CD4-positive, alpha-beta T cell treated with Interferon gamma for 1 hour (primary cell): Measurements from ENCODE around the gene FAM50A.
"Not testable (repeated sequence)": the region's sequence is repeated elsewhere in the genome, so short reads cannot be mapped to it uniquely, and the experiment has no call there.

Experiments
- DNase-seq: peaks from one replicate; pipeline ENCODE4 v3.0.0-alpha.2; 2020

Gene FAM50A

DNA sequence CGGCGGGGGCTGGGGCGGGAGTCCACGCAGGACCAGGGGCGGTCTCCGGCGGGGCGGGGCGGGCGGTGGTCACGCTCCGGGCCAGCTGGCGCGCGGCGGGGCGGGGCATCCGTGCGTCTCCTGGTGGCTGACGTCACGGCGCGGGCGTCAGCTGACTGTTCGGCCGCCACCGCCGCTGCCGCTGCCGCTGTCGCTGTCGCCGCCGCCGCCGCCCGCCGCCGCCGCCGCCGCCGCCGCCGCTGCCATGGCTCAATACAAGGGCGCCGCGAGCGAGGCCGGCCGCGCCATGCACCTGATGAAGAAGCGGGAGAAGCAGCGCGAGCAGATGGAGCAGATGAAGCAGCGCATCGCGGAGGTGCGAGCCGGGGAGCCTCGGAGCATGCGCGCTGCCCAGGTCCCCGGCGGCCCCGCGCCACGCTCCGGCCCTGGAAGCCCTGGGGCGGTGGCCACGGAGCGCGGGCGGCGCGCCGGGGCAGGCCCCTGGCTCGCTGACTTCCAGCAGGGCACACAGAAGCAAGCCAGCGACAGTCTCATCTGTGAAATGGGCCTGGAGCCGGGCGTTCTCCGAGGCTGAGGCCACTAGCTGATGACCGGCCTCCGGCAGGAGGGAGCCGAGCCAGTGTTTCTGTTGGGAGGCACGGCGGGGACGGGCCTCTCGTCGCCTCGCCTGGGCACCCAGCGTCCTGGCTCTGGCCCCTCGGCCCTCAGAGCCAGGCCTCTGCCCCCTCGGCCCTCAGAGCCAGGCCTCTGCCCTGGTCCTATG, at the start of gene FAM50A:
FAM50A (plus strand) TSS at position 150 of the 763 bp plus-strand sequence; CDS start at position 245, 95 bp downstream.
- peak; percentile 76 for DNase-seq

- DNase-seq: not testable (repeated sequence)
Measured at GRCh38 chrX:154396363-154396762, 47.6 kb upstream of the FAM50A start.

- DNase-seq: peak; percentile 72
Measured at GRCh38 chrX:154396973-154397887, 46.7 kb upstream of the FAM50A start.

GRCh38 chrX:154397888-154398667, 45.9 kb upstream of the FAM50A start, which contains the start of gene RPL10:
TSS of gene RPL10 (plus strand) at chrX:154398377. CDS start at chrX:154398520, 143 bp downstream.
- peak; percentile 96 for DNase-seq

GRCh38 chrX:154398668-154399526, 45.0 kb upstream of the FAM50A start:
- DNase-seq: peak; percentile 85

- DNase-seq: peak; percentile 36
Measured at GRCh38 chrX:154399527-154400368, 44.2 kb upstream of the FAM50A start.

DNA sequence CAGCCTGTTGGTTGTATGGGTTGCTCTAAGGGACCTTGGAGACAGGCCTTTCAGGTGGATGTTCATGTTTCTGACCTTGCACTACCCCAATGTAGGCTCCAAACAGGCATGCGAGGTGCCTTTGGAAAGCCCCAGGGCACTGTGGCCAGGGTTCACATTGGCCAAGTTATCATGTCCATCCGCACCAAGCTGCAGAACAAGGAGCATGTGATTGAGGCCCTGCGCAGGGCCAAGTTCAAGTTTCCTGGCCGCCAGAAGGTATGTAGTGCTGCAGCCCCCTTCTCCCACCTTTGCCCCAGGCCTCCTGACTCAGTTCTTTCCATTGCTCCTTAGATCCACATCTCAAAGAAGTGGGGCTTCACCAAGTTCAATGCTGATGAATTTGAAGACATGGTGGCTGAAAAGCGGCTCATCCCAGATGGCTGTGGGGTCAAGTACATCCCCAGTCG, 43.5 kb upstream of the FAM50A start:
- DNase-seq: not testable (repeated sequence)

DNA sequence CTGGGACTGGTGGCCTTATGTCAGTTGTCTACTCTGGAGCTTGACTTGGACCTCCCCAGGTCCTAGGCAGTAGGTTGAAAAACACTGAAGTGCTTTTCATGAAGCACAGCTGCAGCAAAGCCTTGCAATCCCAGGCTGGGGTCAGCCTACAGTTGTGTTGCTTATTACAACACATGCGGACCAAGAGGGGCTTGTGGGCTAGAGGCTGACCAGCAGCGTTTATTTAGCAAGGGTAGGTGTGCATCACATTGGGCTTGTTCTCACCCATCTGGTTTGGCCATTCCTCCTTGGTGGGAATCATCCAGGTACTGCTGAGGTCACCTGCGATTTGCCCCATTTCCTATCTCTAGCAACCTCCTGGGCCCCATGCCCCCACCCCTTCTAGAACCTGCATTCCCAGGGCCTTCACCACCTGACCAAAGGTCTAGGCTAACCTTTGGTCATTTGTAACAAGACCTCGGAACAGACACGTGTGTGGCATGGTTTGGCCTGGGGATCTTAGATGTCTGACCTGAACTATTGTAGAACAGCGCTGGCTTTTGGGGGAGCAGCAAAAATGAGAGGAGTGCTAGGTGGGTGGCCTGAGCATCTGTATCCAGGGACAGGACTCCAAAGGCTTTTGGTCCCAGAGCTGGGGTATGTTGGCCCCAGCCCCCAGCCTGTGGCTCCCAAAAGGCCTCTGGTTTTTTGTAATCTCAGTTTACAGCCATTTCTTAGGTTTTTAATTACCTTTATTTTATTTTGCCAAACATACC, 42.7 kb upstream of the FAM50A start:
- no peak for DNase-seq

DNA sequence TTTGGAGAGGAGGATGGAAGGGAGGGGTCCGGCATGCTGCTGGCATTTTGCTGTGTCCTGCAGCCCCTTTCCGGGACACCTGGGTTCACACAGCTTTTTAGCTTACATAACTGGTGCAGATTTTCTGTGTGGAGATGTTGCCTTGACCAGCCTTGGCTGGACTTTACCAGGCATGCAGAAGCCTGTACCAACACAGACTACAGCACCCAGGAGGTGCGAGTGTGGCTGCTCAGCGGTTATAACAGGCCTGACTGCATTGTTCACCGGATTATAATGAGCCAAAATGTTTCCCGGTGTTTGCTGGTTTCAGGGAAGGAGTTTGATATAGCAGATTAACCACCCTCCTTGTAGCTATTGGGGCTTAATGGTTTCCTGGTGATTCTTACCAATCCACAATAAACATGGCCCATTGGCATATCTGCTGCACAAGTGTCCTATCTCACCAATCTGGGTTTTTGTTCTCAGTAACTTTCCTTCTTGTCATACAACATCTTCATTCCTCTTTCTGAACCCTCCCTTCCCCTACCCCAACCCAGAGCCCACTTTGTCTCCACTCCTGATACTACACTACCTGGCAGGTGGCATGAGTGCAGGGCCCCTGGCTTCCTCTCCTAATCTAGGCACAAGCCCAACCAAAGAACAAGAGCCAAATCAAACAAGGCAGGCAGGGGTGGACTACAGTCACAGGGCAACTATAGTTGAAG, 41.9 kb upstream of the FAM50A start:
- no peak for DNase-seq

GRCh38 chrX:154402622-154403127, 41.3 kb upstream of the FAM50A start:
- DNase-seq: no peak

- no peak for DNase-seq
Measured at GRCh38 chrX:154403192-154403591, 40.7 kb upstream of the FAM50A start.

- no peak for DNase-seq
Measured at GRCh38 chrX:154403858-154404257, 40.1 kb upstream of the FAM50A start.

- no peak for DNase-seq
Measured at GRCh38 chrX:154404625-154405192, 39.2 kb upstream of the FAM50A start.

- DNase-seq: no peak
Measured at GRCh38 chrX:154408659-154409221, 35.2 kb upstream of the FAM50A start.

- DNase-seq: peak; percentile 76
Measured at GRCh38 chrX:154409222-154409871, 34.6 kb upstream of the FAM50A start, which contains the start of gene DNASE1L1. TSS of gene DNASE1L1 (minus strand) at chrX:154409254. CDS start at chrX:154405568, 3,686 bp downstream.

GRCh38 chrX:154411981-154412340, 32.0 kb upstream of the FAM50A start:
- peak; percentile 54 for DNase-seq

DNA sequence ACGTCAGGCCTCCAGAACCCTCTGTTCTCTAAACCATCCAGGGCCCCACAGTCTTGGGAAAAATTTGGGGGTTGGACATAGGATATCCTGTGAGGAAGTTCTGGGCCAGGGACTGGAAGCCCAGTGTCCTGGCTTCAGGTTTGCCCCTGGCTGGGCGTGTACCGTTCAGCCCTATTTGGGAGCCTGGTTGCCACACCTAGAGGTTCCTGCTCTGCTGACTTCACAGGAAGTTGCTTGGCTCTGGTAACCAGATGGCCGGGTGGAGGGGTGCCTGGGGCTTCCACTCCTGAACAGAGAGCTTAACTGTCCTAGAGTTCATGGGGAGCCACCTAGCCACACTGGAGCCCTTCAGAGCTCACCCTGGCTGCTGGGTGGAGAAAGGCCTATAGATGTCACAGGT, 31.5 kb upstream of the FAM50A start:
- peak; percentile 54 for DNase-seq

- no peak for DNase-seq
Measured at GRCh38 chrX:154413142-154413541, 30.8 kb upstream of the FAM50A start.
